Pancreas (tissue), 10 donors: ENCODE data around the gene XPOT. TPM values are rescaled to one million over a fixed set of nuclear protein-coding genes. Genes with fewer than 3 reads are reported as not detected.

Experiments
- ATAC-seq, 4 donors: fragments of 200-7000 bp; cut with Tn5 transposase; one replicate each; pipeline versions ENCODE4 v1.8.0 to v1.9.1; 2020; ENCODE audit warnings: mild to moderate bottlenecking in 4 of 4, moderate library complexity in 4 of 4
- DNase-seq, 6 donors: peaks; one replicate each; pipeline ENCODE4 v3.0.0-alpha.2; 2020
- FAIRE-seq: peaks from 2 replicates; lab custom pipeline; 2012; peaks lifted over from hg19 to GRCh38; lab: Jason Lieb, UNC
- H3K27ac ChIP-seq, 4 donors: fragments of 200-600 bp; sonication (generic); 1 replicate in 3 of 4; 2 replicates in 1 of 4; pipeline versions ENCODE4 v1.5.0 to v1.8.0; 2020
- H3K27me3 ChIP-seq, 4 donors: fragments of 200-600 bp; one replicate each; pipeline ENCODE4 v1.8.0; 2021
- H3K36me3 ChIP-seq, 3 donors: fragments of 200-600 bp; sonication (generic) in 1 of 3; one replicate each; pipeline versions ENCODE4 v1.5.0 to v1.8.0; 2020 to 2021
- H3K4me1 ChIP-seq, 3 donors: fragments of 200-600 bp; one replicate each; pipeline ENCODE4 v1.8.0; 2021
- H3K4me3 ChIP-seq, 4 donors: fragments of 200-600 bp; sonication (generic) in 2 of 4; one replicate each; pipeline versions ENCODE4 v1.5.0 to v1.8.0; 2020 to 2021
- H3K9me3 ChIP-seq, 4 donors: fragments of 200-600 bp; one replicate each; pipeline ENCODE4 v1.8.0; 2021
- WGBS, 2 donors: extraction: QIAGEN DNeasy Blood & Tissue Kit; methylation state at CpG; one replicate each; pipeline ENCODE4 v1.1.7; 2013; 5-methylcytosine and 5-hydroxymethylcytosine counted together
- intact Hi-C, 3 donors: fragments of 100-400 bp; cut with DNase I; formaldehyde crosslinking; loops; one replicate each; pipeline versions ENCODE4 v1.11.1 to v1.14.2; 2022
- polyA plus RNA-seq, 2 donors: library from polyadenylated mRNA; stranded (reverse); fragments of 200-250 nt; gene quantifications; one replicate each; pipeline ENCODE4 v1.2.3, GENCODE V29; 2013
- total RNA-seq, 6 donors: library from RNA; stranded (reverse); fragmentation: NEBNext Ultra II Directional in 4 of 6; extraction: Animal tissue kit (Norgen Biotek cat#: 25700) in 4 of 6; gene quantifications; one replicate each; pipeline versions ENCODE4 v1.2.1 to v1.2.4, GENCODE V29; 2021 to 2023
- TF ChIP-seq, protein P1 (sequence below), 4 donors: fragments of 200-600 bp; sonication (generic) in 3 of 4; IDR thresholded peaks; one replicate each; pipeline versions ENCODE4 v1.5.0 to v1.8.0; 2021; ENCODE audit warnings: antibody characterized with exemption in 4 of 4
- donor health status: healthy with polysubstance abuse.
- donor health status: DM: no; HTN: no; CAD: no; lungs with moderate emphysema.
- donor health status: DM: no; HTN: no; CAD: no.
- donor health status: control.
- donor health status: control.
- donor health status: Bipolar disorder and iron deficiency.
- donor health status: DM: yes; HTN: yes; CAD: no.
- donor health status: DM: no; HTN: no; CAD: no.
- donor health status: DM: no; HTN: no; CAD: no.
- donor health status: DM: yes; HTN: yes; CAD: no.

Gene XPOT
- total and polyA plus RNA-seq, 8 donors, result 10.7 to 76.1 (median 27.9) TPM

DNA sequence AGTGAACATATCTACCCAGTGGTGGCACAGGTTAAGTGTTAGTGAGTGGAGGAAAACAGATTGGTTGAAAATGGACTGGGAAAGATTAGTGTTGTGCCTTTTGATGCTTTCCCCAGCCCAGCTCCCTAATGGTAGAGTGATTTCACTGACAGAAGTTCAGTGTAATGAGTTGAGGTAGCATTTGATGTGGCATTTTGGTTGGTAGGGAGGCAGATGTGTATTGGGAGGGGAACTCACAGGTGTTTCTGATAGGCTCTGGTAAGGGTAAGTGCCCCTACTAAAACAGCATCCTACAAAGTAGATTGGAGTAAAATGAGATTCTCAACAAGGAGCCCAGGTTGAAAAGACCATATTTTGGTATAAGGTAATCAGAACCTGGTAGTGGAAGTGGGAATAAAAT is 51.9 kb downstream of the XPOT start:
- Histone ChIP-seq H3K4me3 (no peak overlapping the region), H3K27ac (no peak overlapping the region), H3K36me3 (no peaks in the 10 kb centered on the region), H3K4me1 (peaks cover 0 to 6% (median 0%) of the 10 kb centered on the region in 3 donors), H3K9me3 (no peaks in the 10 kb centered on the region), H3K27me3 (no peaks in the 10 kb centered on the region)
- ATAC-seq, result no peak
- intact Hi-C loops, result no loop called here
- DNase-seq, result no peak
- TF ChIP-seq, protein P1, sequence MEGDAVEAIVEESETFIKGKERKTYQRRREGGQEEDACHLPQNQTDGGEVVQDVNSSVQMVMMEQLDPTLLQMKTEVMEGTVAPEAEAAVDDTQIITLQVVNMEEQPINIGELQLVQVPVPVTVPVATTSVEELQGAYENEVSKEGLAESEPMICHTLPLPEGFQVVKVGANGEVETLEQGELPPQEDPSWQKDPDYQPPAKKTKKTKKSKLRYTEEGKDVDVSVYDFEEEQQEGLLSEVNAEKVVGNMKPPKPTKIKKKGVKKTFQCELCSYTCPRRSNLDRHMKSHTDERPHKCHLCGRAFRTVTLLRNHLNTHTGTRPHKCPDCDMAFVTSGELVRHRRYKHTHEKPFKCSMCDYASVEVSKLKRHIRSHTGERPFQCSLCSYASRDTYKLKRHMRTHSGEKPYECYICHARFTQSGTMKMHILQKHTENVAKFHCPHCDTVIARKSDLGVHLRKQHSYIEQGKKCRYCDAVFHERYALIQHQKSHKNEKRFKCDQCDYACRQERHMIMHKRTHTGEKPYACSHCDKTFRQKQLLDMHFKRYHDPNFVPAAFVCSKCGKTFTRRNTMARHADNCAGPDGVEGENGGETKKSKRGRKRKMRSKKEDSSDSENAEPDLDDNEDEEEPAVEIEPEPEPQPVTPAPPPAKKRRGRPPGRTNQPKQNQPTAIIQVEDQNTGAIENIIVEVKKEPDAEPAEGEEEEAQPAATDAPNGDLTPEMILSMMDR (IDR thresholded peaks at IDR 0.05), result no peak
- FAIRE-seq, result no peak

DNA sequence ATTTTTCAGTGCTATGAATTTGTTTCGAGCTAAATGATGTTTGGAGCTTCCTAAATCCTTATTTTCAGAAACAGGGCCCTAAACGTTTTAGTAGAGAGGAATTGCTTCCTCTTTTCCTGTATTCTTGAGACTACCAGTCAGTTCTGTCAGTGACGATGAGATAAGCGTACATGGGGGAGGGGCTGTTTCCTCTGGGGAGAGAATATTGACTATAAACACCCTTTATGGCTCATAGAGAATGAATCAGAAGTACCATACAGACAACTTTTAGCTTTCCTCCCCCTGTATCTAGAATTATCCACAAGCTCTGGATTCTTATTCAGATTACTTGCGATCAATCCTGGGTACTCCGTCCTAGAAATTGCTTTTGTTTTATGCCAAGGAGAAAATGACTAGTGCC is 52.8 kb downstream of the XPOT start:
- intact Hi-C loops, result no loop called here
- Histone ChIP-seq H3K9me3 (no peaks in the 10 kb centered on the region), H3K4me3 (no peak overlapping the region), H3K4me1 (peaks cover 0 to 6% (median 0%) of the 10 kb centered on the region in 3 donors), H3K27me3 (no peaks in the 10 kb centered on the region), H3K27ac (no peak overlapping the region), H3K36me3 (peaks cover 0 to 4% (median 0%) of the 10 kb centered on the region in 3 donors)
- TF ChIP-seq, protein P1 (IDR thresholded peaks at IDR 0.05), result no peak
- DNase-seq (no peak), FAIRE-seq (no peak), ATAC-seq (no peak)
- 66 to 71% methylated on average over 6 of the region's 6 CpGs for whole genome bisulfite sequencing, 2 donors

DNA sequence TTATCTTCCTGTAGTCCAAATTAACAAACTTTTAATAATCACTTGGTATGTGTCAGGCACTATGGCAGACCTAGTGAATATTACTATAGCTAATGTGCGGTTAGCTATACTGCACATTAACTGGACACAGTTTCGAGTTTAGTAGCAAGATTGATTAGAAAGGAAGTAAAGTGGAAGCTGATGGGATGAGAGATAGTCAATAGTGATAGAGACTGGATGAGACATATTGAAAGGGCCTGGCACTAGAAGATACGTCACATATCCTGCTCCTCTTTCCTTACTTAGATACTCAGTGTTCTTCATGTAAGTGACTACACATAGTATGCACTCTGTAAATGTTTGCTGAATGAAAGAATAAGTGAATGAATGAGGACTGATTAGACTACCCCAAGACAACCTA is 53.3 kb downstream of the XPOT start:
- Histone ChIP-seq H3K4me3 (no peak overlapping the region), H3K36me3 (peaks cover 0 to 4% (median 0%) of the 10 kb centered on the region in 3 donors), H3K27me3 (no peaks in the 10 kb centered on the region), H3K27ac (no peak overlapping the region), H3K9me3 (no peaks in the 10 kb centered on the region), H3K4me1 (peaks cover 0 to 6% (median 0%) of the 10 kb centered on the region in 3 donors)
- intact Hi-C loops, result no loop called here
- FAIRE-seq (no peak), ATAC-seq (no peak), DNase-seq (no peak)
- TF ChIP-seq, protein P1 (IDR thresholded peaks at IDR 0.05), result no peak
- WGBS, 2 donors, result 85 to 93% methylated on average over 3 of the region's 3 CpGs

DNA sequence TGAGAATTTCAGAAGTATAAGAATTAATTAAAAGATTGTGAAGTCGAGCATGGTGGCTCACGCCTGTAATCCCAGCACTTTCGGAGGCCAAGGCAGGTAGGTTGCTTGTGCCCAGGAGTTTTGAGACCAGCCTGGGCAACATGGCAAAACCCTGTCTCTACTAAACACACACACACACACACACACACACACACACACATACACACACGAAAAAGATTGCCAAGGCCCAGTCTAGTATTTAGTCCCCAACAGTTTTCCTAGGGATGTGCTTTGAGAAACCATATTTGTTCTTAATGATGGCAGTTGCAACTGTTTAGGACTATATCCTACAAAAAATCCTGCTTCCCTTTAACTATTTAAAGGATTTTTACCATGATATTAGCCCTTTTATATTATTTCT is 53.7 kb downstream of the XPOT start:
- 74 to 90% methylated on average over 4 of the region's 4 CpGs for WGBS, 2 donors
- ATAC-seq (no peak), FAIRE-seq (no peak), DNase-seq (no peak)
- Histone ChIP-seq H3K36me3 (peaks cover 0 to 4% (median 0%) of the 10 kb centered on the region in 3 donors), H3K4me1 (peaks cover 0 to 6% (median 0%) of the 10 kb centered on the region in 3 donors), H3K27ac (no peak overlapping the region), H3K4me3 (no peak overlapping the region), H3K9me3 (no peaks in the 10 kb centered on the region), H3K27me3 (no peaks in the 10 kb centered on the region)
- TF ChIP-seq, protein P1 (IDR thresholded peaks at IDR 0.05), result no peak
- intact Hi-C loops, result no loop called here

DNA sequence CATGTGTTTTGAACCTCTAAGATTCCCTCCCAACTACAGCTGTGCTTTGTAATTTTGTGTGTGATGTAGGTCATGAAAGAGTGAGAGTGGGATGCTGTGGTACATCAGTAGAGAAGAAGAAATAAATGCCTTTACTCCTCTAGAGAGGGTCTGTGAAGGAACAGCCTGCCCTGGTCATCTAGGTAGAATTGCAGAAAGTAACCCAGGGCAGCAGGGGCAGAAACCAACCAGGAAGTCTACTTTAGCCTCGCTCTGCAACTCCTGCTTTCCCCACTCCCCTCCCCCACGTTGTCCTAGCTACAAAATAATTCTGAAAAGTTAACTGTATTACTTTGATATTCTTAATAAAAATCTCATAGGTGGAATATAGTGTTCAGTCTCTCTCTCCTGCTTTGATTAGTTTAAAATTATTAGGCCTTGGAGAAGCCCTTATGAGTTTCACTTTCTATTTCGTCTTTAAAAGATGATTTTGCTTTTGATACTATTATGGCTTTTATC is 55.3 kb downstream of the XPOT start:
- intact Hi-C loops, result no loop called here
- no peak for FAIRE-seq
- Histone ChIP-seq H3K9me3 (no peaks in the 10 kb centered on the region), H3K36me3 (peaks cover 0 to 8% (median 0%) of the 10 kb centered on the region in 3 donors), H3K4me3 (peak overlapping the region in 1 of 4 donors; percentile 22), H3K4me1 (peaks cover 0 to 6% (median 0%) of the 10 kb centered on the region in 3 donors), H3K27me3 (no peaks in the 10 kb centered on the region), H3K27ac (peak overlapping the region in 3 of 4 donors; percentile 4 to 62 (median 10))
- DNase-seq, result no peak
- TF ChIP-seq, protein P1 (IDR thresholded peaks at IDR 0.05), result no peak
- ATAC-seq, result peak in 3 of 4 donors; percentile 63 to 74 (median 72)
- WGBS, 2 donors, result 48 to 59% methylated on average over 3 of the region's 3 CpGs
